Measurements from ENCODE around the gene ANKS1B. TPM values are rescaled to one million over a fixed set of nuclear protein-coding genes. Genes with fewer than 3 reads are reported as not detected.

Gene ANKS1B
- total RNA-seq, 1 donor: 0.21 TPM

- no peaks in the 10 kb centered on the region for H3K9me3 ChIP-seq (ENCODE audit: low read depth, low read length)
- H3K27me3 ChIP-seq (ENCODE audit: insufficient read depth, low read length): peaks cover 77% of the 10 kb centered on the region
- no peaks in the 10 kb centered on the region for H3K4me1 ChIP-seq (ENCODE audit: insufficient read depth, low read length)
- no peak overlapping the region for H3K4me3 ChIP-seq (ENCODE audit: low read length)
These were observed 1091.5 kb downstream of the ANKS1B start for GRCh38 chr12:98893126-98893674.

- no peak overlapping the region for H3K4me3 ChIP-seq (ENCODE audit: low read length)
- peaks cover 20% of the 10 kb centered on the region for H3K27me3 ChIP-seq (ENCODE audit: insufficient read depth, low read length)
- H3K4me1 ChIP-seq (ENCODE audit: insufficient read depth, low read length): no peaks in the 10 kb centered on the region
- no peaks in the 10 kb centered on the region for H3K9me3 ChIP-seq (ENCODE audit: low read depth, low read length)
These were observed 1099.0 kb downstream of the ANKS1B start for GRCh38 chr12:98885778-98886177.

GRCh38 chr12:98883231-98883630 lies 1101.5 kb downstream of the ANKS1B start:
- Histone ChIP-seq H3K4me1 (ENCODE audit: insufficient read depth, low read length) (no peaks in the 10 kb centered on the region), H3K27me3 (ENCODE audit: insufficient read depth, low read length) (peaks cover 6% of the 10 kb centered on the region)

DNA sequence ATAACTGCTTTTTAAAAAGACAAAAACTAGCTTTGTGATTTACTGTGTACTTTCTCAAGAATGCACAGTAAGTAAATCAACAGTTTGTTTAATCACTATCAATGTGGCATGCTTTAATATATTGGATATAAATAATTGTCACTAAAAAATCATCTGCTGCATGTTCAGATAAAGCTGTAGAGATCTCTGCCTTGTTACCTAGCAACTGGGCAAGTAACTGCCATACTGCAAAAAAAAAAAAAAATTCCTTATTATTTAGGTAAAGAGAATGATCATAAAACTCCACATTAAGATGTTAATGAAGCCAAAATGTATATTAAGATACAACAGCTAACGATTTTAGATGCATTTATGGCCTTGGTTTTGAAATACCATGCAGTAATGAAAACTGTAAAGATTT lies 1102.2 kb downstream of the ANKS1B start:
- Histone ChIP-seq H3K4me3 (ENCODE audit: low read length) (no peak overlapping the region), H3K4me1 (ENCODE audit: insufficient read depth, low read length) (no peaks in the 10 kb centered on the region), H3K27me3 (ENCODE audit: insufficient read depth, low read length) (peaks cover 5% of the 10 kb centered on the region), H3K9me3 (ENCODE audit: low read depth, low read length) (no peaks in the 10 kb centered on the region)

More at GRCh38 chr12:98883231-98883630, 1101.5 kb downstream of the ANKS1B start:
- H3K4me3 ChIP-seq (ENCODE audit: low read length): no peak overlapping the region
- H3K9me3 ChIP-seq (ENCODE audit: low read depth, low read length): no peaks in the 10 kb centered on the region

DNA sequence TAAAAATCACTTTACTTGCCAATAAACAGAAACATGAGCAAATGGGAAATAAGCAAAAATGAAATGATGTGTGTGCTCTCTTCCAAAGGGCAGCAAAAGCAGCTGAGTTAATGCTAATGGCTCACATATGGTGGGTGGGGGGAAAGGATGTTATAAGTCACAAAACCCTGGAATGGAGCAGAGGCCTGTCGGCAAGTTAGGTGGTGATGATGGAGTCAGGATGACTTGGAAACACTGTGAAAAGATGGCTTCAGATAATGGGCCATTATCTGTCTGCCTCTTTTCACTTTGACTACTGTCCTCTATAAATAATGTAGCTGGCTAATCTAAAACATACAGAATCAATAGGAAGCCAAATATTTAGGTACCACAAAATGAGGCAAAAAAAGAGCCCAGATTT lies 1111.0 kb downstream of the ANKS1B start:
- Histone ChIP-seq H3K9me3 (ENCODE audit: low read depth, low read length) (no peaks in the 10 kb centered on the region), H3K27me3 (ENCODE audit: insufficient read depth, low read length) (peaks cover 3% of the 10 kb centered on the region), H3K4me1 (ENCODE audit: insufficient read depth, low read length) (no peaks in the 10 kb centered on the region), H3K4me3 (ENCODE audit: low read length) (no peak overlapping the region)

DNA sequence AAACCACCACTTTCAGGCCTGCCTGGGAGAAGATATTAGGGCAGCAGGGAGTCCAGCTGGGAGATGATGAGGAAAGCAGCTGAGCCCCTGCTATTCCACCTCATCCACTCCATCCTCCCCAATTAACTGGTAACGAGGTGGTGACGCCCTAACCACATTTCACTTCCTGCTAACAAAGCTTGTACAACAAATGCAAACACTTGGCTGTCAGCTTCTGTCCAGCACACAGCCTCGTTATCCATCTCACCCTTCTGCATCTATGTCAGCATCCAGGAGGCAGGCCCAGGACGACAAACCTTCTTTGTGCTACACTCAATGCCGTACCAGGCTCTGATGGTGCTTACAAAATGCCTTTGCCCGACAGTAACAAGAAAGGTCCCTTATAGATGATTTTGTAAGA lies 1114.2 kb downstream of the ANKS1B start:
- Histone ChIP-seq H3K27me3 (ENCODE audit: insufficient read depth, low read length) (peaks cover 3% of the 10 kb centered on the region), H3K9me3 (ENCODE audit: low read depth, low read length) (no peaks in the 10 kb centered on the region), H3K4me1 (ENCODE audit: insufficient read depth, low read length) (no peaks in the 10 kb centered on the region), H3K4me3 (ENCODE audit: low read length) (no peak overlapping the region)

DNA sequence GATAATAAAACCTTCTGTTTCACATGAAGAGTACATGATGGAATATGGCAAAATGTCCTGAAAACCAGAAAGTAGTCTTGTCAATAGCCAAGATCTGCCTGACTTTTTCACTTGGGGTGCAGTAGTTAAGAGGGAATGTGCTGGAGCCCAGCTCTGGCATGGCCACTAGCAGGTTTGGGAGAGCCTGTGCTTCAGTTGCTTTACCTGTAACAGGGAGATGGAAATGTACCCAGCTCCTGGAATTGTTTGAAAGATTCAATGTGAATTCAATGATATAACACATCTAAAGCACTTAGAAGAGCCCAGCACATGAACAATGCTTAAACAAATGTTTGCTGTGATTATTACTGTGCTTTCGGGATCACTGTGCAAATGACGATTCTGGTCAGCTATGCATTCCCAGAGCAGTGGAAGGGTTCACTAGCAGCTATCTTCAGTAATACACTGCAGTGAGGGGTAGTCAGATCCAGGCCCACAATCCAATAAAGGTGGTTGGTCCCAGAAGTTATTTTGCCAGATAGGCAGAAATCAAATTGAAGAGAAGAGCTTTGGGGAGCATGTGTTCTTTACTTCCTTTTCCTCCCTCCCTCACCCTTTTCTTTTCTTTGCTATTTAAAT lies 1114.7 kb downstream of the ANKS1B start:
- no peaks in the 10 kb centered on the region for H3K9me3 ChIP-seq (ENCODE audit: low read depth, low read length)
- peaks cover 3% of the 10 kb centered on the region for H3K27me3 ChIP-seq (ENCODE audit: insufficient read depth, low read length)
- H3K4me1 ChIP-seq (ENCODE audit: insufficient read depth, low read length): no peaks in the 10 kb centered on the region
- H3K4me3 ChIP-seq (ENCODE audit: low read length): no peak overlapping the region

DNA sequence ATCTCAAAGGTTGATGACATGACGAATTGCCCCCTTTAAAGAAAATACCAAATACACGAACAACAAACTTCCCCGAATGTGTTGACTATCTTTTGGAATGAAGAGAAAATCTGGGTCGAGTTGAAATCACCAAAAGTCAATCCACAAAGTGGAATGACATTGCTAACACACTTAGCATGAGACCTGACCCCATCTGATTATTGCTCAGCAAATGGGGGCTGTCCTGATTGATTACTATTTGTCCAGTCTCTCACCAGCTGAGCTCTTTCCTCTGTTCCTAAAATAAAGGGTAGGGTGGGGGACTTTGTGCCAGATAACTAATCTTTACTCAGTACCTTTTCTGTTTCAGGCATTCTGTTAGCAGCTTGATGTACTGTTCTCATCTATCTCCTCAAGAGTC lies 1116.2 kb downstream of the ANKS1B start:
- Histone ChIP-seq H3K4me1 (ENCODE audit: insufficient read depth, low read length) (no peaks in the 10 kb centered on the region), H3K4me3 (ENCODE audit: low read length) (no peak overlapping the region), H3K27me3 (ENCODE audit: insufficient read depth, low read length) (peaks cover 3% of the 10 kb centered on the region), H3K9me3 (ENCODE audit: low read depth, low read length) (no peaks in the 10 kb centered on the region)

DNA sequence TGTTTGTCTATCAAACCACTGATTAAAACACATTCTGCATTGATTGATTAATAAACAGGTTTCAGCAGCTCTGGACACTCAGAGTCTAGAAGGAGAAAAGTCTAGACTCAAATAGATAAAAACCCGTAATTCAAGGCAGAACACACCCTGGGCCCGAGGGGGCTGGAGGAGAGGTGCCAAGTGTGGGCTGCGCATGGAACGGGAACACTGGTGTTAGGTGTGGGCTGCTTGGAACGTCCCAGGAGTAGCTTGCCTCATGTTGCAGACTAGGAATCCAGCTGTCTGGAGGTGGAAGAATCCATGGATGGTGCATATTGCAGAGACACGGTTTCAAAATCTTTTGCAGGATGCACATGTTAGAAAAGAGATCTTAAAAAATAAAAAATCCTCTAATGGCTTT lies 1116.7 kb downstream of the ANKS1B start:
- no peak overlapping the region for H3K4me3 ChIP-seq (ENCODE audit: low read length)
- H3K9me3 ChIP-seq (ENCODE audit: low read depth, low read length): no peaks in the 10 kb centered on the region
- H3K27me3 ChIP-seq (ENCODE audit: insufficient read depth, low read length): peaks cover 3% of the 10 kb centered on the region
- H3K4me1 ChIP-seq (ENCODE audit: insufficient read depth, low read length): no peaks in the 10 kb centered on the region

GRCh38 chr12:98864363-98864762 lies 1120.4 kb downstream of the ANKS1B start:
- no peaks in the 10 kb centered on the region for H3K27me3 ChIP-seq (ENCODE audit: insufficient read depth, low read length)
- H3K4me3 ChIP-seq (ENCODE audit: low read length): no peak overlapping the region
- no peaks in the 10 kb centered on the region for H3K9me3 ChIP-seq (ENCODE audit: low read depth, low read length)
- H3K4me1 ChIP-seq (ENCODE audit: insufficient read depth, low read length): no peaks in the 10 kb centered on the region

- no peak overlapping the region for H3K4me3 ChIP-seq (ENCODE audit: low read length)
- no peaks in the 10 kb centered on the region for H3K9me3 ChIP-seq (ENCODE audit: low read depth, low read length)
- no peaks in the 10 kb centered on the region for H3K4me1 ChIP-seq (ENCODE audit: insufficient read depth, low read length)
- no peaks in the 10 kb centered on the region for H3K27me3 ChIP-seq (ENCODE audit: insufficient read depth, low read length)
These were observed 1121.6 kb downstream of the ANKS1B start for GRCh38 chr12:98863167-98863566.

DNA sequence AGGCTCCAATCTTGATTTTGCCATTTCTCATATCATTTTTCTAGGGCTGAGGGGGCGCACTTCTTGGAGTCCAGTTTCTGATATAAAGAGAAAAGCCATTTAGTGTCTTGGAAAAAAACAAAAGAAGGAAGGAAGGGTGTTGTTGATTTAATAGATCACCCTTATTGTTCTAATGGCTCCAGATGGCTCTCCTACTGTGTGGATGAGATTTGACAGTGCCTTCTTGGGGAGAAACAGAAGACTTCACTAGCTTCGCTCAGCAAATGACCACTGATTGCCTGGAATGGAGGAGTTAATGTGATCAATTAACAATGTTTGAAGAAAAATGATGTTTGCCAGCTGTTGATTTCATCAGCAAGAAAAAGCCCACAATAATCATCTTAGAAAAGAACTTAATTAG lies 1123.5 kb downstream of the ANKS1B start:
- no peaks in the 10 kb centered on the region for H3K4me1 ChIP-seq (ENCODE audit: insufficient read depth, low read length)
- no peaks in the 10 kb centered on the region for H3K9me3 ChIP-seq (ENCODE audit: low read depth, low read length)
- no peak overlapping the region for H3K4me3 ChIP-seq (ENCODE audit: low read length)
- no peaks in the 10 kb centered on the region for H3K27me3 ChIP-seq (ENCODE audit: insufficient read depth, low read length)

GRCh38 chr12:98856897-98857540 lies 1127.7 kb downstream of the ANKS1B start:
- Histone ChIP-seq H3K4me1 (ENCODE audit: insufficient read depth, low read length) (no peaks in the 10 kb centered on the region), H3K4me3 (ENCODE audit: low read length) (no peak overlapping the region), H3K9me3 (ENCODE audit: low read depth, low read length) (no peaks in the 10 kb centered on the region), H3K27me3 (ENCODE audit: insufficient read depth, low read length) (no peaks in the 10 kb centered on the region)

GRCh38 chr12:98852181-98852580 lies 1132.6 kb downstream of the ANKS1B start:
- H3K27me3 ChIP-seq (ENCODE audit: insufficient read depth, low read length): no peaks in the 10 kb centered on the region
- H3K4me3 ChIP-seq (ENCODE audit: low read length): no peak overlapping the region
- H3K4me1 ChIP-seq (ENCODE audit: insufficient read depth, low read length): no peaks in the 10 kb centered on the region
- no peaks in the 10 kb centered on the region for H3K9me3 ChIP-seq (ENCODE audit: low read depth, low read length)

GRCh38 chr12:98847242-98847641 lies 1137.5 kb downstream of the ANKS1B start:
- Histone ChIP-seq H3K4me1 (ENCODE audit: insufficient read depth, low read length) (no peaks in the 10 kb centered on the region), H3K4me3 (ENCODE audit: low read length) (no peak overlapping the region), H3K27me3 (ENCODE audit: insufficient read depth, low read length) (no peaks in the 10 kb centered on the region), H3K9me3 (ENCODE audit: low read depth, low read length) (no peaks in the 10 kb centered on the region)

- no peaks in the 10 kb centered on the region for H3K4me1 ChIP-seq (ENCODE audit: insufficient read depth, low read length)
- H3K27me3 ChIP-seq (ENCODE audit: insufficient read depth, low read length): no peaks in the 10 kb centered on the region
- H3K9me3 ChIP-seq (ENCODE audit: low read depth, low read length): no peaks in the 10 kb centered on the region
- no peak overlapping the region for H3K4me3 ChIP-seq (ENCODE audit: low read length)
These were observed 1138.8 kb downstream of the ANKS1B start for GRCh38 chr12:98845957-98846356.

All from mononuclear cell (primary cell).